ENCODE data around the gene SWT1.

The SWT1 gene

GRCh38 chr1:185280589-185280988 lies 123.6 kb downstream of the SWT1 start:
- no peak for DNase-seq (ENCODE audit: extremely low spot score)
- TF ChIP-seq ARNT (IDR thresholded peaks at IDR 0.05): no peak
- TF ChIP-seq FOXM1 (IDR thresholded peaks at IDR 0.05; ENCODE audit: borderline replicate concordance): no peak
- no peak for TF ChIP-seq HDGF (IDR thresholded peaks at IDR 0.05; ENCODE audit: borderline replicate concordance)
- no peak for TF ChIP-seq BHLHE40 (IDR thresholded peaks at IDR 0.05; ENCODE audit: borderline replicate concordance)
- TF ChIP-seq, protein P1, sequence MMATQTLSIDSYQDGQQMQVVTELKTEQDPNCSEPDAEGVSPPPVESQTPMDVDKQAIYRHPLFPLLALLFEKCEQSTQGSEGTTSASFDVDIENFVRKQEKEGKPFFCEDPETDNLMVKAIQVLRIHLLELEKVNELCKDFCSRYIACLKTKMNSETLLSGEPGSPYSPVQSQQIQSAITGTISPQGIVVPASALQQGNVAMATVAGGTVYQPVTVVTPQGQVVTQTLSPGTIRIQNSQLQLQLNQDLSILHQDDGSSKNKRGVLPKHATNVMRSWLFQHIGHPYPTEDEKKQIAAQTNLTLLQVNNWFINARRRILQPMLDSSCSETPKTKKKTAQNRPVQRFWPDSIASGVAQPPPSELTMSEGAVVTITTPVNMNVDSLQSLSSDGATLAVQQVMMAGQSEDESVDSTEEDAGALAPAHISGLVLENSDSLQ (IDR thresholded peaks at IDR 0.05): no peak
- TF ChIP-seq ZNF384 (IDR thresholded peaks at IDR 0.05): no peak
- TF ChIP-seq FOXK2 (IDR thresholded peaks at IDR 0.05): no peak
- TF ChIP-seq NFRKB (IDR thresholded peaks at IDR 0.05): no peak
- TF ChIP-seq LEF1 (IDR thresholded peaks at IDR 0.05; ENCODE audit: borderline replicate concordance): no peak
- TF ChIP-seq ELF4 (IDR thresholded peaks at IDR 0.05): no peak
- no peak for TF ChIP-seq FOXA1 (IDR thresholded peaks at IDR 0.05)
- no peak for TF ChIP-seq SP1 (IDR thresholded peaks at IDR 0.05)
- TF ChIP-seq TARDBP (IDR thresholded peaks at IDR 0.05): no peak
- no peak for TF ChIP-seq CTBP1 (IDR thresholded peaks at IDR 0.05; ENCODE audit: borderline replicate concordance)
- no peak for TF ChIP-seq L3MBTL2 (conservative IDR thresholded peaks at IDR 0.05)
- no peak for TF ChIP-seq SUZ12 (IDR thresholded peaks at IDR 0.05)
- CTCF ChIA-PET: no interaction called here
- POLR2A ChIA-PET: no interaction called here

- no peak for TF ChIP-seq TARDBP (IDR thresholded peaks at IDR 0.05)
- TF ChIP-seq ARNT (IDR thresholded peaks at IDR 0.05): no peak
- TF ChIP-seq ELF4 (IDR thresholded peaks at IDR 0.05): no peak
- TF ChIP-seq FOXK2 (IDR thresholded peaks at IDR 0.05): no peak
- TF ChIP-seq, protein P1 (IDR thresholded peaks at IDR 0.05): no peak
- TF ChIP-seq LEF1 (IDR thresholded peaks at IDR 0.05; ENCODE audit: borderline replicate concordance): no peak
- TF ChIP-seq ZNF384 (IDR thresholded peaks at IDR 0.05): no peak
- TF ChIP-seq L3MBTL2 (conservative IDR thresholded peaks at IDR 0.05): no peak
- no peak for TF ChIP-seq NFRKB (IDR thresholded peaks at IDR 0.05)
- no peak for TF ChIP-seq SUZ12 (IDR thresholded peaks at IDR 0.05)
- TF ChIP-seq SP1 (IDR thresholded peaks at IDR 0.05): no peak
- ChIA-PET POLR2A (no interaction called here), CTCF (no interaction called here)
- no peak for DNase-seq (ENCODE audit: extremely low spot score)
Measured at GRCh38 chr1:185281245-185281644, 124.3 kb downstream of the SWT1 start.

- POLR2A ChIA-PET: no interaction called here
- no peak for DNase-seq (ENCODE audit: extremely low spot score)
- CTCF ChIA-PET: no interaction called here
- TF ChIP-seq HDGF (IDR thresholded peaks at IDR 0.05; ENCODE audit: borderline replicate concordance): no peak
Measured at GRCh38 chr1:185284116-185284515, 127.1 kb downstream of the SWT1 start.

GRCh38 chr1:185284533-185285276 lies 127.7 kb downstream of the SWT1 start:
- TF ChIP-seq L3MBTL2 (conservative IDR thresholded peaks at IDR 0.05) (no peak), FOXM1 (IDR thresholded peaks at IDR 0.05; ENCODE audit: borderline replicate concordance) (no peak), SP1 (IDR thresholded peaks at IDR 0.05) (no peak)
- no peak for DNase-seq (ENCODE audit: extremely low spot score)
- CTCF ChIA-PET: no interaction called here
- POLR2A ChIA-PET: no interaction called here

GRCh38 chr1:185287451-185287850 lies 130.5 kb downstream of the SWT1 start:
- CTCF ChIA-PET: no interaction called here

GRCh38 chr1:185288435-185288834 lies 131.5 kb downstream of the SWT1 start:
- ChIA-PET CTCF (no interaction called here), POLR2A (no interaction called here)
- TF ChIP-seq ARNT (IDR thresholded peaks at IDR 0.05): no peak
- no peak for TF ChIP-seq NFRKB (IDR thresholded peaks at IDR 0.05)
- TF ChIP-seq LEF1 (IDR thresholded peaks at IDR 0.05; ENCODE audit: borderline replicate concordance): no peak
- no peak for TF ChIP-seq ELF4 (IDR thresholded peaks at IDR 0.05)
- TF ChIP-seq FOXK2 (IDR thresholded peaks at IDR 0.05): no peak
- TF ChIP-seq BHLHE40 (IDR thresholded peaks at IDR 0.05; ENCODE audit: borderline replicate concordance): no peak
- TF ChIP-seq FOXM1 (IDR thresholded peaks at IDR 0.05; ENCODE audit: borderline replicate concordance): no peak
- no peak for TF ChIP-seq HDGF (IDR thresholded peaks at IDR 0.05; ENCODE audit: borderline replicate concordance)
- TF ChIP-seq SP1 (IDR thresholded peaks at IDR 0.05): no peak
- no peak for DNase-seq (ENCODE audit: extremely low spot score)

More at GRCh38 chr1:185287451-185287850, 130.5 kb downstream of the SWT1 start:
- no peak for DNase-seq (ENCODE audit: extremely low spot score)
- POLR2A ChIA-PET: no interaction called here
- no peak for TF ChIP-seq FOXM1 (IDR thresholded peaks at IDR 0.05; ENCODE audit: borderline replicate concordance)

- ChIA-PET CTCF (no interaction called here), POLR2A (no interaction called here)
- no peak for TF ChIP-seq ZNF384 (IDR thresholded peaks at IDR 0.05)
- no peak for TF ChIP-seq SP1 (IDR thresholded peaks at IDR 0.05)
- no peak for TF ChIP-seq FOXA1 (IDR thresholded peaks at IDR 0.05)
- no peak for TF ChIP-seq CTBP1 (IDR thresholded peaks at IDR 0.05; ENCODE audit: borderline replicate concordance)
- no peak for TF ChIP-seq SUZ12 (IDR thresholded peaks at IDR 0.05)
- no peak for TF ChIP-seq LEF1 (IDR thresholded peaks at IDR 0.05; ENCODE audit: borderline replicate concordance)
- no peak for TF ChIP-seq L3MBTL2 (conservative IDR thresholded peaks at IDR 0.05)
- TF ChIP-seq HDGF (IDR thresholded peaks at IDR 0.05; ENCODE audit: borderline replicate concordance): no peak
- DNase-seq (ENCODE audit: extremely low spot score): no peak
Measured at GRCh38 chr1:185289880-185290279, 132.9 kb downstream of the SWT1 start.

GRCh38 chr1:185291159-185291558 lies 134.2 kb downstream of the SWT1 start:
- ChIA-PET CTCF (no interaction called here), POLR2A (no interaction called here)
- no peak for DNase-seq (ENCODE audit: extremely low spot score)
- TF ChIP-seq ZNF384 (IDR thresholded peaks at IDR 0.05): no peak
- TF ChIP-seq FOXK2 (IDR thresholded peaks at IDR 0.05): no peak
- no peak for TF ChIP-seq TARDBP (IDR thresholded peaks at IDR 0.05)
- TF ChIP-seq CTBP1 (IDR thresholded peaks at IDR 0.05; ENCODE audit: borderline replicate concordance): no peak
- no peak for TF ChIP-seq LEF1 (IDR thresholded peaks at IDR 0.05; ENCODE audit: borderline replicate concordance)
- no peak for TF ChIP-seq FOXA1 (IDR thresholded peaks at IDR 0.05)
- no peak for TF ChIP-seq HDGF (IDR thresholded peaks at IDR 0.05; ENCODE audit: borderline replicate concordance)
- TF ChIP-seq SP1 (IDR thresholded peaks at IDR 0.05): no peak
- no peak for TF ChIP-seq NFRKB (IDR thresholded peaks at IDR 0.05)
- no peak for TF ChIP-seq SUZ12 (IDR thresholded peaks at IDR 0.05)
- no peak for TF ChIP-seq FOXM1 (IDR thresholded peaks at IDR 0.05; ENCODE audit: borderline replicate concordance)

Data from HEK293T (cell line).